Ramos (cell line): ENCODE results near the gene PDZD2.
"Not testable (repeated sequence)": the region's sequence is repeated elsewhere in the genome, so short reads cannot be mapped to it uniquely, and the experiment has no call there.

Experiments used
- in situ Hi-C: fragments of 300-500 bp; cut with MboI; formaldehyde crosslinking; loops from one replicate; pipeline ENCODE4 v1.14.3; 2022; ENCODE audit warnings: low sequenced_read_pairs; ENCODE audit not compliant: unreplicated experiment

The PDZD2 gene

GRCh38 chr5:31728806-31729205, 89.9 kb downstream of the PDZD2 start:
- in situ Hi-C loops: not testable (repeated sequence)

GRCh38 chr5:31730139-31730538, 91.2 kb downstream of the PDZD2 start:
- in situ Hi-C loops: no loop called here

DNA sequence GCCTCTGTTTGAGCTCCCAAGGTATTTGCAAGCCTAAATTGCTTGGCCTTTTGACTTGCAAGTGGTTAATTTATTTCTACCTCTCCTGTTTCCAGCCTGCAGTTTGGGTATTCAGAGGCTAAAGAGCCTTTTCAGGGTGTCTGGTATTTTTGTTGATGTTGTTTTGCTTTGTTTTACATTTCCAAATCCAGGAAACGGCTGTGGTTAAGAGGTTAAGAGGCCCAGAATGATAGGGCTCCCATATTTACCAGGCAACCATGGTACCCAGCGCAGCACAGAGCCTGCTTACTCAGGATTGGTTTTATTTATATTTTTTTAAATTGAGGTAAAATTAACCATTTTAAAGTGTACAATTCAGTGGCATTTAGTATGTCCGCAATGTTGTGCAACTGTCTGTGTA, 92.1 kb downstream of the PDZD2 start:
- in situ Hi-C loops: no loop called here

- in situ Hi-C loops: no loop called here
These were observed 92.9 kb downstream of the PDZD2 start for GRCh38 chr5:31731710-31732301.

DNA sequence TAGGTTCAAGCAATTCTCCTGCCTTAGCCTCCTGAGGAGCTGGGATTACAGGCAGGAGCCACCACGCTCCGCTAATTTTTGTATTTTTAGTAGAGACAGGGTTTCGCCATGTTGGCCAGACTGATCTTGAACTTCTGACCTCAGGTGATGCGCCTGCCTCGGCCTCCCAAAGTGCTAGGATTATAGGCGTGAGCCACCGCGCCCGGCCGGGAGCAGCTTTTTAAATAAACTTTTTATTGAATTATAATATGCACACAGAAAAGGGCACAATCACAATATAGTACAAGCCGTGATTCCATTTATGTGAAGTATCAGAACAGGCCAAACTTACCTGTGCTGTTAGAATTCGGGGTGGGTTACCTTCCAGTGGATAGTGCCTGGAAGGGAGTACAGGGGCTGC, 93.9 kb downstream of the PDZD2 start:
- in situ Hi-C loops: not testable (repeated sequence)

GRCh38 chr5:31733371-31733770, 94.4 kb downstream of the PDZD2 start:
- in situ Hi-C loops: no loop called here

DNA sequence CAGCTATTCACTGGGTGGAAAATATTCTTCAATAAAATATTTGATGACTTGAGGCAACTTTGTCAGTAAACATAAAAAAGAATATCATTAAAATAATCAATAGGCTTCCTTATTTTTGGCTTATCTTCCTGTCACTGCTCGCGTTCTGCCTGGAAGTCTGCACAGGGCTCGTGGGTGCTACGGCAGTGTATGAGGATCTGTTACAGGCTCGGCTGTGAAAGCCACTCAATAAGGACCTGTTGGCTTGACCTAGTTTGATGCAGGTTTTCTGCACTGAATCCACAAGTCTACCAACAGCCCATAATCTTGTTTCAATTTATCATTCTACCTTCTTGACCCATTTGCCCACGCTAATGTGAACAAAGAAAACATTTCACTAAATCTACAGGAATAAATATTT, 97.2 kb downstream of the PDZD2 start:
- in situ Hi-C loops: no loop called here

DNA sequence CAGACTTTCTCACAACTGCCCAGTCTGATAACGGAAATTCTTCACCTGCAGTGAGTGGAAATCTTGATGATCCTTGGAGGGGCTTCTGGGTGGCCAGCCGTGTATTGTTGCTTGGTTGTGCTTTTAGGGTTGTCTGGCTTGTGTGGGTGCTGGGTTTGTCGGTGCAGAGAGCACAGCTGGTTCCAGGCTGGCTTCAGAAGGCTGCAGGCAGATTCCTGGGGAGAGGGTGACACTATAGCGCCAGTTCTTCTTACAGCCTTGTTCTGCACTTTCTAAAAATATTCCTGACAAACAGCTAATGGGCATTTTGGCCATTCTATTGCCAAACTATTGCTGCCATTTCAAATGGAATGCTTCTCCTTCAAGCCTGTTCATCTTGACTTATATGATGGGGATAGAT, 99.3 kb downstream of the PDZD2 start:
- in situ Hi-C loops: no loop called here

DNA sequence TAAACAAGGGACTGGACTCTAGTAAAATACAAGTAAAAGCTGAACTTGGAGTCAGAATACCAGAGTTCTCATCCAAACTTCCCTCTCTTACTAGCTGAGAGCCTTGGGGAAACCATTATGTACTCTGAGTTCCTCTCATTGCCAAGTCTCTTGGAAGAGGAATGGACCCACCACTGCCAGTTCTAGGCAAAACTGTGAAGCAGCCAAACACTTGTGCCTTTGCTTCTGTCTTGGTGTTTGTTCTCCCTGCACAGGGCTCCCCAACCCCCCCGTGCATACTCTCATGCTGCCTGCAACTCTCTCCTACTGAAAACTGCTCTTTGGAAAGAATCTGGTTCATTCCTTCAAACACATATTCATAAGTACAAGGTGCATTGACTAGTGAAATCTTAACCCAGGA, 102.6 kb downstream of the PDZD2 start:
- in situ Hi-C loops: no loop called here

DNA sequence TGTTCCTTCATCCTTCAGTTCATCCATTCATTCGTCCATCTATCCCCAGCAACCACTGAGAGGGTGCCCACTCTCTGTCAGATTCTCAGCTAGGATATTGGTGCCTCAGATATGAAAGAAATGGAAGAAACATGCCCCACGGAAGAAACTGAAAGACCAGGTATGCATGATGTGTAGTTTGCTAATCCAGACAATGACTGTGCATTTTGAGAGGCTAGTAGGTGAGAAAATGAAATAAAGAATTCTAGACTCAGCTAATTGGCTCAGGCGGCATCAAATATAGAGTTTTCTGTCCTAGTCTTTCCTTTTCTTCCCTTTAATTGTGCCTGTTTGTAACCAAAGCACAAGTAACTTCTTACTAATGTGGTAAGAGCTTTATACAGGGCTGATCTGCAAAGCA, 104.7 kb downstream of the PDZD2 start:
- in situ Hi-C loops: no loop called here

DNA sequence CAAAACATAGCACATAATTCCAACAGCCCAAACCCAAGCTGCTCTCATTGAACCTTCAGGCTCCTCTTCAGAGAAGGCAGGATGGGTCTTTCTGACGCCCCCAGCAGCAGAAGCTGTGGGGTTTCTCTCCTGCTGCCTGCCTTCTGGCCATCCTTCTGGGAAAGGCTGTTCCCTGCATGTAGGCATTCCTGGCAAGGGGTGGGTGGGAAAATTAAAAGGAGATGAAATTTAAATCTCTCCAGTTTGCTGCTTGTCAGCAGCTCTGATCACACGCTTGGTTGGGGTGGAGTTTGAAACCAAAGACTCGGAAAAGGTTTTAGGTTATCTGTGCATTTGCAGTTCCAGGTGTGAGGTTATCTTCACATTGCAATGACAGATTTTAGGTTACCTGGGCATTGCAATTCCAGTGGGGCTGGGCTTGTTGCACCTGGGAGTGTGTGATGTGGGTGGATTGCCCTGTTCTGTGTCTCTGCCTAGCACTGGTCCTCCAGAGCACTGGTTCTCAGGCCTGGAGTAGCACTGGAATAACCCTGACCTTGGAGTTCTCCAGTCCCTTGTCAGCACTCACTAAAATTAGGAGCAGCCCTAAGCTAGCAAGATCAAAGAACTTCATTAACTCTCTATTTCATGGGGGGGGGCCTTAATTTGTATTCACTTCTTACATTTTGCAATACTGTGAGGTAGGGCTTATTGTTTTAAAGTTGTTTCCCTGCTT, 109.7 kb downstream of the PDZD2 start:
- in situ Hi-C loops: no loop called here

DNA sequence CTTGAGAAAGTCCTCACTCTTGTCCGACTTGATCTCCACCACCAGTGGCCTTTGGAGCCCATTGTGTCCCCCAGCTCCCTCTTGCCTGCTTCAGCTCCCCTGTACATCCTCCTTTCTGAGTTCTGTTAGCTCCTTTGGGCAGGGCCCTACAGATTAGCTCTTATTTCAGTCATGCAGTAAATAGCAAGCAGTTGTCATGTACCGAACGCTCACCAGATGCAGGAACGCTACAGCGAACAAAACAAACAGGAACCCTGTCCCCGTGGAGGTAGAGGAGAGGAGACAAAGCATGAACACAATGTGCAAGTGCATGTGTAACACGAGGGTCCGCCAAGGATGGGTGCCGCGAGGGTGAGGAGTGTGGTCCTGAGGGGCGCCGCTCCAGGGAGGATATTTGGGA, 111.3 kb downstream of the PDZD2 start:
- in situ Hi-C loops: no loop called here

GRCh38 chr5:31751610-31752009, 112.7 kb downstream of the PDZD2 start:
- in situ Hi-C loops: no loop called here

- in situ Hi-C loops: no loop called here
These were observed 114.9 kb downstream of the PDZD2 start for GRCh38 chr5:31753700-31754357.

DNA sequence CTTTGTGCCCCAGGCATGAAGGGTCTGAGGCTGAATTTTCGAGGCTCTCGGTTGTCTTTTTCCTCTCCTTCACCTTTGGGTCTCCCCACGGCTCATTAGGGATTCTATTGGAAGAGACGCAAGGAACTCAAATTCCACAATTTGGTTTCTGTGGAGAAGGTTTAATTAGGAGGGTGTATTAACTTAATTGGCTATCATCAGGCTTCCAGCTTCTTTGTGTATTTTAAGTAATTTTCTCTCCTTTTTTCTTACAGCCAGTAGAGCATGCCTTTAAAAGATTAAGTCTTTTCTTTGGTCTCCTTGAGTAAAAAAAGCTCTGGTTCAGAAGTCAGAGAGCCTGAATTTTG, 115.4 kb downstream of the PDZD2 start:
- in situ Hi-C loops: no loop called here

GRCh38 chr5:31754741-31755675, 116.1 kb downstream of the PDZD2 start:
- in situ Hi-C loops: no loop called here

DNA sequence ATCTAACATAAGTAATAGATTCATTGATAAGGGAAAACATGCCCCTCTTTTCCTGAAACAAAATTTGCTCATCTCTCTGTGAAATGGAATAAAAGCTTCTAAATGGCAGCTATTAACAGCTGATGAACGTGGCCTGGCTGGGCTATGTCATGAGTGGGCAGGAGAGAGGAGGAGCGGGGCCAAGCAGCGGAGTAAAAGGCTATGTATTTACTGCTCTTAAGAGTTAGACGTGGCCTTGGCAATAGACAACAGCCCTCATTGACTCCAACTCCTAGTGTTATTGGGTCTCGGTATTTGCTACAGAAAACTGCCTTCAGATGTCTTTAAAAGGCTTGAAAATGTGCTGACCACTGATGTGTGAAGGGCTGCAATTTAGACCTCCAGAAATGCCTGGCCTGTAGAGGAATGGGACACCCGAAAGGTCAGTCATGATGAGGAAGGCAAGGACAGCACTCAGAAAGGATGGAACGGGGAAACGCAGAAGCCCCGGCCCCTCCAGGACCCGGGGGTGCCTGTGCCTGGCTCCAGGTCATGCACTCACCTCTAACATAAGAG, 116.8 kb downstream of the PDZD2 start:
- in situ Hi-C loops: no loop called here

- in situ Hi-C loops: no loop called here
These were observed 118.9 kb downstream of the PDZD2 start for GRCh38 chr5:31757806-31758205.

- in situ Hi-C loops: no loop called here
These were observed 120.0 kb downstream of the PDZD2 start for GRCh38 chr5:31758803-31759425.

DNA sequence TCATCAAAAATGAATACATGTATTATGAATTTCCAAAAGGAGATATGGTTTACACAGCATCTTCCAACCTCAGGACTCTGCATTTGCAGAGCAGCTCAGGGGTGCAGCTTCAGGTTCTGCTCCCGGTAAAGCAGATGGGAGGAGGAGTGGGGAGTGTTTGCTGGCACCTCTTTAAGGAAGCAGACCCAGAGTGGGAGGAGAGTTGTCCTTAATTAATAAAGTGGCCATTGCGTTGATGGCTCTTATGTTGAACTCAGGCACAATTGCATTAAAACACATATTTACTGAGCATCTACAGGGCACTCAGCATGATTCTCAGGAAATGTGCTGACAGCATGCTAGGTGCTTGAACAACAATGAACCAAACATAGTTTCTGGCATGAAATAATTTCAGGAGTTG, 121.0 kb downstream of the PDZD2 start:
- in situ Hi-C loops: no loop called here
